Uterus (tissue), 4 donors: ENCODE results near the gene SYNJ1. TPM values are rescaled to one million over a fixed set of nuclear protein-coding genes. Genes with fewer than 3 reads are reported as not detected.
"Not testable (repeated sequence)": the region's sequence is repeated elsewhere in the genome, so short reads cannot be mapped to it uniquely, and the experiment has no call there.

Experiments used
- DNase-seq, 2 donors: peaks; one replicate each; pipeline ENCODE4 v3.0.0-alpha.2; 2019 to 2020
- H3K27ac ChIP-seq, 2 donors: fragments of 200-600 bp; sonication (generic); 1 replicate in 1 of 2; 2 replicates in 1 of 2; pipeline ENCODE4 v1.5.1; 2016 to 2018
- H3K27me3 ChIP-seq, 2 donors: fragments of 200-600 bp; sonication (generic); one replicate each; pipeline ENCODE4 v1.5.1; 2018 to 2019; ENCODE audit warnings: control low read depth in 1 of 2
- H3K36me3 ChIP-seq, 2 donors: fragments of 200-600 bp; sonication (generic); one replicate each; pipeline ENCODE4 v1.5.1; 2019; ENCODE audit warnings: control low read depth in 1 of 2
- H3K4me1 ChIP-seq, 2 donors: fragments of 200-600 bp; sonication (generic); one replicate each; pipeline ENCODE4 v1.5.1; 2018 to 2019; ENCODE audit warnings: control low read depth in 1 of 2
- H3K4me3 ChIP-seq, 2 donors: fragments of 200-600 bp; sonication (generic); 1 replicate in 1 of 2; 2 replicates in 1 of 2; pipeline ENCODE4 v1.5.1; 2018 to 2019; ENCODE audit warnings: mild to moderate bottlenecking in 1 of 2
- H3K9me3 ChIP-seq, 2 donors: fragments of 200-600 bp; sonication (generic); one replicate each; pipeline ENCODE4 v1.5.1; 2019; ENCODE audit warnings: control low read depth in 1 of 2
- POLR2A ChIP-seq, 2 donors: fragments of 450-650 bp; IDR thresholded peaks; one replicate each; pipeline ENCODE4 v1.6.1; 2016; ENCODE audit warnings: antibody characterized with exemption in 2 of 2, mild to moderate bottlenecking in 1 of 2, moderate library complexity in 1 of 2
- intact Hi-C: fragments of 100-400 bp; cut with DNase I; formaldehyde crosslinking; loops from one replicate; pipeline ENCODE4 v1.15.1; 2023; ENCODE audit warnings: low total_unique reads
- total RNA-seq, 4 donors: library from RNA; depleted of rRNA in 3 of 4; stranded (reverse); fragments of >200 nt in 3 of 4; gene quantifications; one replicate each; pipeline versions ENCODE4 v1.1.0 to v1.2.4, GENCODE V29; 2014 to 2023
- TF ChIP-seq, protein P1 (sequence below), 4 experiments: fragments of 200-600 bp in 2 of 4; fragments of 450-650 bp in 2 of 4; sonication (generic) in 2 of 4; IDR thresholded peaks; one replicate each; pipeline ENCODE4 v1.5.1; 2016 to 2019; ENCODE audit warnings: antibody characterized with exemption in 4 of 4, mild to moderate bottlenecking in 2 of 4, moderate library complexity in 1 of 4
- donor health status: DM: yes; HTN: yes; CAD: no.

Gene SYNJ1
- total RNA-seq, 4 donors from 2014 or later = 8.8 to 25.0 (median 15.7) TPM

- DNase-seq = no peak
- no peaks in the 10 kb centered on the region for H3K36me3 ChIP-seq
- TF ChIP-seq, protein P1, sequence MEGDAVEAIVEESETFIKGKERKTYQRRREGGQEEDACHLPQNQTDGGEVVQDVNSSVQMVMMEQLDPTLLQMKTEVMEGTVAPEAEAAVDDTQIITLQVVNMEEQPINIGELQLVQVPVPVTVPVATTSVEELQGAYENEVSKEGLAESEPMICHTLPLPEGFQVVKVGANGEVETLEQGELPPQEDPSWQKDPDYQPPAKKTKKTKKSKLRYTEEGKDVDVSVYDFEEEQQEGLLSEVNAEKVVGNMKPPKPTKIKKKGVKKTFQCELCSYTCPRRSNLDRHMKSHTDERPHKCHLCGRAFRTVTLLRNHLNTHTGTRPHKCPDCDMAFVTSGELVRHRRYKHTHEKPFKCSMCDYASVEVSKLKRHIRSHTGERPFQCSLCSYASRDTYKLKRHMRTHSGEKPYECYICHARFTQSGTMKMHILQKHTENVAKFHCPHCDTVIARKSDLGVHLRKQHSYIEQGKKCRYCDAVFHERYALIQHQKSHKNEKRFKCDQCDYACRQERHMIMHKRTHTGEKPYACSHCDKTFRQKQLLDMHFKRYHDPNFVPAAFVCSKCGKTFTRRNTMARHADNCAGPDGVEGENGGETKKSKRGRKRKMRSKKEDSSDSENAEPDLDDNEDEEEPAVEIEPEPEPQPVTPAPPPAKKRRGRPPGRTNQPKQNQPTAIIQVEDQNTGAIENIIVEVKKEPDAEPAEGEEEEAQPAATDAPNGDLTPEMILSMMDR (IDR thresholded peaks at IDR 0.05) = no peak
- intact Hi-C loops = no loop called here
- no peaks in the 10 kb centered on the region for H3K9me3 ChIP-seq
- no peaks in the 10 kb centered on the region for H3K27me3 ChIP-seq
- H3K4me3 ChIP-seq = no peak overlapping the region
- H3K27ac ChIP-seq = no peak overlapping the region
- H3K4me1 ChIP-seq = peaks cover 0 to 4% of the 10 kb centered on the region in 2 donors
Observed at GRCh38 chr21:32698286-32698685, 29.5 kb downstream of the SYNJ1 start.

DNA sequence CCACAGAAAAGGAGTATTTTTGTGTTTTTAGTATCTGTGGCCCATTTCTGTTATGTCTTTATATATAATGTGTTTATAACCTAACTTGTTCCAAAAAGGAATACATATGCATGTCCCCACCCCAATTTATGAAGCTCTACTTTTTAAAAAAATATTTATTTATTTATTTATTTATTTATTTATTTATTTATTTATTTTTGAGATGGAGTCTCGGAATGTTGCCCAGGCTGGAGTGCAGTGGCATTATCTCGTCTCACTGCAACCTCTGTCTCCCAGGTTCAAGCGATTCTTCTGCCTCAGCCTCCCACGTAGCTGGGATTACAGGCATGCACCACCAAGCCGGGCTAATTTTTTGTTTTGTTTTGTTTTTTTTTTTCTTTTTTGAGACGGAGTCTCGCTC is 32.3 kb downstream of the SYNJ1 start:
- DNase-seq, intact Hi-C loops, H3K4me3 ChIP-seq, H3K27me3 ChIP-seq, H3K27ac ChIP-seq, H3K4me1 ChIP-seq, H3K36me3 ChIP-seq, H3K9me3 ChIP-seq: not testable (repeated sequence)

DNA sequence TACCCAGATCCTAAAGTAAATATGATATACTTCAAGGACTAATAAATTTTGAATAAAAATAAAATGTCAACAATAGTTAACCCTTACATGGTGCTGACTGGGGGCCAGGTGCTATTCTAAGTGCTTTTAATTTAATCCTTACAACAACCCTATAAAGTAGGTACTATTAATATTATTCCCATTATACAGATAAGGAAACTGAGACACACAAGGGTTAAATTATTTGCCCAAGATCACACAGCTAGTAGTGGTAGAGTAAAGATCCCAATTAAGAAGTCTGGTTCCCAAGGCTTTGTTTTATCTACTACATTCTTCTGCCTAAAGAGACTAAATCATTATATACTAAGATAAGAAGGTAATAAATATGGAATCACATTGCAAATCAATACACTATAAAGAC is 34.2 kb downstream of the SYNJ1 start:
- DNase-seq = no peak
- Histone ChIP-seq H3K4me3 (no peak overlapping the region), H3K27me3 (no peaks in the 10 kb centered on the region), H3K36me3 (no peaks in the 10 kb centered on the region), H3K27ac (no peak overlapping the region), H3K4me1 (no peaks in the 10 kb centered on the region), H3K9me3 (no peaks in the 10 kb centered on the region)
- intact Hi-C loops = no loop called here
- no peak for TF ChIP-seq POLR2A (IDR thresholded peaks at IDR 0.05)
- TF ChIP-seq, protein P1 (IDR thresholded peaks at IDR 0.05) = no peak

DNA sequence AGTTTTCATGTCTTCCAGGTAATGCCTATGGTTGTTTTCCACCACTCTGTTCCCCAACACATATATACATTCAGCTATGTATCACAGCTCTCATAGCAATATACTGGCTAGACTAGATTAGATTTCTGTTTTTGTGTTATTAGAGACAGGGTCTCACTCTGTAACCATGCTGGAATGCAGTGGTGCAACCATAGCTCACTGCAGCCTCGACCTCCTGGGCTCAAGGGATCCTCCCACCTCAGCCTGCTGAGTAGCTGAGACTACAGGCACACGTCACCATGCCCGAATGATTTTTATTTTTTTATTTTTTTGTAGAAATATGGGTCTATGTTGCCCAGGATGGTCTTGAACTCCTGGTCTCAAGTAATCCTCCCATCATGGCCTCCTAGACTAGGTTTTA is 37.7 kb downstream of the SYNJ1 start:
- TF ChIP-seq POLR2A (IDR thresholded peaks at IDR 0.05) = no peak
- TF ChIP-seq, protein P1 (IDR thresholded peaks at IDR 0.05) = no peak
- H3K27ac ChIP-seq = no peak overlapping the region
- DNase-seq = no peak
- no peaks in the 10 kb centered on the region for H3K27me3 ChIP-seq
- H3K9me3 ChIP-seq = no peaks in the 10 kb centered on the region
- H3K4me3 ChIP-seq = no peak overlapping the region
- H3K4me1 ChIP-seq = no peaks in the 10 kb centered on the region
- no peaks in the 10 kb centered on the region for H3K36me3 ChIP-seq
- intact Hi-C loops = no loop called here

DNA sequence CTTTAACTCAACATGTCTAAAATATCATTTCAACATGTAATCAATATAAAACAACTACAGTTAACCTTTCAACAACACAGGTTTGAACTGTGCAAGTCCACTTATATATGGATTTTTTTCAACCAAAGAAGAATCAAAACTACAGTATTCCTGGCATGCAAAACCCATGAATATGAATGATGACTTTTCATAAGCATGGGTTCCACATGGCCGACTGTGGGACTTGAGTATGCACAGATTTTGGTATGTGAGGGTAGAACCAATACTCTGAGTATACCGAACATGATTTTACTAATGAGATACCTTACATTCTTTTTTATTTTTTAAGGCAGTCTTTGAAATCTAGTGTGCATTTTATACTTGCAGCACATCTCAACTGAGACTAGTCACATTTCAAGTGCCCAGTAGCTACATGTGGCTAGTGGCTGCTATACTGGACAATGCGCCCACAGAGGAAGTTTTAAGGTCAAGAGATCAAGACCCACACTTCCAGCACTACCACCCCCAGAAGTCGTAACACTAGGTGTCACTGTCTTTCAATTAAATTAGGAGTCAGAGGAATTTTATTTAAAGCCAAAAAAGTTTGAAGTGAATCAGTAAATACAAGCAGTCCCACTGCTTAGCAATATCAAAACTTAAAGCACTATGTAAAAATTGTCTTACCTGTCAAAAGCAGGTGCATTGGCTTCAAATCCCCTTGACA is 40.0 kb downstream of the SYNJ1 start:
- DNase-seq = no peak
- Histone ChIP-seq H3K27me3 (no peaks in the 10 kb centered on the region), H3K4me3 (no peak overlapping the region), H3K9me3 (no peaks in the 10 kb centered on the region), H3K36me3 (no peaks in the 10 kb centered on the region), H3K27ac (no peak overlapping the region), H3K4me1 (no peaks in the 10 kb centered on the region)
- intact Hi-C loops = no loop called here
- TF ChIP-seq POLR2A (IDR thresholded peaks at IDR 0.05) = no peak
- TF ChIP-seq, protein P1 (IDR thresholded peaks at IDR 0.05) = no peak
